H1 (cell line): ENCODE data around the gene EMX1. TPM values are rescaled to one million over a fixed set of nuclear protein-coding genes. Genes with fewer than 3 reads are reported as not detected.

Source experiments
- CTCF ChIA-PET: fragments of 300-600 bp; sonication (Branson Sonifier 250); formaldehyde crosslinking; loops from one replicate; lab custom pipeline; 2021; ENCODE audit not compliant: partially characterized antibody; lab: Charles Lee
- POLR2A ChIA-PET: fragments of 300-600 bp; sonication (Branson Sonifier 250); formaldehyde crosslinking; loops from one replicate; lab custom pipeline; 2021; ENCODE audit warnings: inconsistent platforms; ENCODE audit not compliant: partially characterized antibody; lab: Charles Lee
- DNase-seq, 2 experiments: peaks; one replicate each; pipeline versions ENCODE4 v3.0.0 to v3.0.0-alpha.2; 2010 to 2022; ENCODE audit warnings: low spot score in 2 of 2, low read depth in 1 of 2, mixed read lengths in 1 of 2
- FAIRE-seq: peaks from 2 replicates; lab custom pipeline; 2011; peaks lifted over from hg19 to GRCh38; lab: Jason Lieb, UNC
- H2AFZ ChIP-seq: 2 replicates; pipeline ENCODE4 v1.8.1; 2012; ENCODE audit warnings: low read length, inconsistent platforms
- H2AK5ac ChIP-seq: 2 replicates; pipeline ENCODE4 v1.6.1; 2013; ENCODE audit warnings: low read depth, low read length
- H2BK120ac ChIP-seq: replicated peaks from 2 replicates; pipeline ENCODE3; 2013; ENCODE audit warnings: low read depth, low read length, inconsistent platforms
- H2BK12ac ChIP-seq: 2 replicates; pipeline ENCODE4 v1.6.1; 2013; ENCODE audit warnings: low read depth, low read length
- H2BK15ac ChIP-seq: 2 replicates; pipeline ENCODE4 v1.6.1; 2013; ENCODE audit warnings: low read length
- H2BK20ac ChIP-seq: 2 replicates; pipeline ENCODE4 v1.6.1; 2013; ENCODE audit warnings: low read length
- H2BK5ac ChIP-seq: 2 replicates; pipeline ENCODE4 v1.6.1; 2013; ENCODE audit warnings: low read depth, low read length
- H3K14ac ChIP-seq: 2 replicates; pipeline ENCODE4 v1.6.1; 2013; ENCODE audit warnings: inconsistent platforms; ENCODE audit not compliant: insufficient read length
- H3K18ac ChIP-seq: 2 replicates; pipeline ENCODE4 v1.6.1; 2013; ENCODE audit warnings: low read length; ENCODE audit errors: extremely low read depth
- H3K23ac ChIP-seq: 2 replicates; pipeline ENCODE4 v1.6.1; 2013; ENCODE audit warnings: inconsistent platforms; ENCODE audit not compliant: insufficient read length
- H3K23me2 ChIP-seq: 2 replicates; pipeline ENCODE4 v1.6.1; 2013; ENCODE audit warnings: low read depth, low read length
- H3K27ac ChIP-seq: 2 replicates; pipeline ENCODE4 v1.6.1; 2011; ENCODE audit warnings: low read depth, low read length, inconsistent platforms
- H3K27me3 ChIP-seq, 4 experiments: replicated peaks in 1 of 4; 1 replicate in 1 of 4; 2 replicates in 3 of 4; pipeline versions ENCODE4 v1.6.1 to v1.8.1; 2011 to 2013; ENCODE audit warnings: low read length in 3 of 4, mild to moderate bottlenecking in 3 of 4, inconsistent platforms in 2 of 4, mixed read lengths in 2 of 4, moderate library complexity in 1 of 4; ENCODE audit not compliant: control insufficient read depth in 3 of 4, insufficient read depth in 3 of 4; ENCODE audit errors: extremely low read depth in 1 of 4
- H3K36me3 ChIP-seq, 4 experiments: 2 replicates each; pipeline versions ENCODE4 v1.6.1 to v1.8.1; 2011 to 2013; ENCODE audit warnings: mild to moderate bottlenecking in 4 of 4, low read length in 3 of 4, moderate library complexity in 2 of 4, control low read depth in 1 of 4, inconsistent platforms in 1 of 4; ENCODE audit not compliant: insufficient read depth in 4 of 4, control insufficient read depth in 2 of 4
- H3K4ac ChIP-seq: replicated peaks from 2 replicates; pipeline ENCODE3; 2013; ENCODE audit warnings: low read length, low read depth, mixed read lengths, inconsistent platforms; ENCODE audit not compliant: insufficient read length
- H3K4me1 ChIP-seq, 4 experiments: replicated peaks in 1 of 4; 1 replicate in 1 of 4; 2 replicates in 3 of 4; pipeline versions ENCODE4 v1.6.1 to v1.8.1; 2011 to 2013; ENCODE audit warnings: low read length in 3 of 4, inconsistent platforms in 2 of 4, mixed read lengths in 1 of 4; ENCODE audit not compliant: insufficient read depth in 4 of 4, control insufficient read depth in 3 of 4
- H3K4me2 ChIP-seq, 2 experiments: 2 replicates each; pipeline versions ENCODE4 v1.6.1 to v1.8.1; 2011 to 2013; ENCODE audit warnings: low read depth in 2 of 2, low read length in 2 of 2, control low read depth in 1 of 2, inconsistent platforms in 1 of 2, mild to moderate bottlenecking in 1 of 2; ENCODE audit not compliant: insufficient read depth in 1 of 2
- H3K4me3 ChIP-seq, 4 experiments: fragments of 200-600, 300-600 bp in 1 of 4; sonication (generic), shearing (Covaris generic), sonication (Bioruptor Twin) in 1 of 4; 2 replicates each; pipeline versions ENCODE4 v1.5.1 to v1.8.1; 2011 to 2016; ENCODE audit warnings: low read length in 4 of 4, low read depth in 3 of 4, control low read depth in 2 of 4, inconsistent platforms in 2 of 4, mild to moderate bottlenecking in 2 of 4, mixed read lengths in 1 of 4, moderate library complexity in 1 of 4; ENCODE audit not compliant: insufficient read depth in 2 of 4; ENCODE audit errors: extremely low read depth in 1 of 4
- H3K56ac ChIP-seq: replicated peaks from 2 replicates; pipeline ENCODE3; 2013; ENCODE audit warnings: low read depth, mild to moderate bottlenecking, mixed read lengths, low read length, inconsistent platforms; ENCODE audit not compliant: insufficient read length
- H3K79me1 ChIP-seq: 2 replicates; pipeline ENCODE4 v1.6.1; 2013; ENCODE audit warnings: low read depth, low read length, control low read depth
- H3K79me2 ChIP-seq, 2 experiments: 2 replicates each; pipeline versions ENCODE4 v1.6.1 to v1.8.1; 2012 to 2013; ENCODE audit warnings: low read length in 2 of 2, mild to moderate bottlenecking in 2 of 2, inconsistent platforms in 1 of 2; ENCODE audit not compliant: insufficient read depth in 2 of 2, control insufficient read depth in 1 of 2
- H3K9ac ChIP-seq, 4 experiments: replicated peaks in 1 of 4; 1 replicate in 1 of 4; 2 replicates in 3 of 4; pipeline versions ENCODE4 v1.6.1 to v1.8.1; 2011 to 2013; ENCODE audit warnings: low read depth in 3 of 4, low read length in 3 of 4, control low read depth in 2 of 4, mild to moderate bottlenecking in 2 of 4, moderate library complexity in 2 of 4, inconsistent platforms in 1 of 4; ENCODE audit errors: extremely low read depth in 1 of 4
- H3K9me3 ChIP-seq, 2 experiments: 2 replicates each; pipeline versions ENCODE4 v1.6.1 to v1.8.1; 2012 to 2013; ENCODE audit warnings: mild to moderate bottlenecking in 2 of 2, moderate library complexity in 2 of 2, control low read depth in 1 of 2, inconsistent platforms in 1 of 2, low read depth in 1 of 2, low read length in 1 of 2, mixed read lengths in 1 of 2; ENCODE audit not compliant: insufficient read depth in 2 of 2
- H4K20me1 ChIP-seq, 2 experiments: replicated peaks in 1 of 2; 2 replicates each; pipeline versions ENCODE3 to v1.8.1; 2011 to 2013; ENCODE audit warnings: inconsistent platforms in 2 of 2, low read length in 2 of 2, mild to moderate bottlenecking in 1 of 2; ENCODE audit not compliant: insufficient read depth in 2 of 2, control insufficient read depth in 1 of 2
- H4K5ac ChIP-seq: 2 replicates; pipeline ENCODE4 v1.6.1; 2013; ENCODE audit warnings: low read length, low read depth, mixed read lengths, inconsistent platforms; ENCODE audit not compliant: insufficient read length
- H4K8ac ChIP-seq: 2 replicates; pipeline ENCODE4 v1.8.0; 2013; ENCODE audit warnings: mild to moderate bottlenecking, moderate library complexity, low read length, inconsistent platforms; ENCODE audit not compliant: insufficient read depth; ENCODE audit errors: extremely low read depth
- H4K91ac ChIP-seq: replicated peaks from 2 replicates; pipeline ENCODE3; 2013; ENCODE audit warnings: low read length, mixed read lengths, inconsistent platforms; ENCODE audit not compliant: insufficient read length
- ASH2L ChIP-seq: fragments of 200-600, 300-600 bp; sonication (generic); IDR thresholded peaks from one replicate; pipeline ENCODE4 v1.7.1; 2017; ENCODE audit warnings: low read length
- BCL11A ChIP-seq, 2 experiments: IDR thresholded peaks; one replicate each; pipeline ENCODE4 v1.6.1; 2011; ENCODE audit warnings: low read depth in 2 of 2, low read length in 2 of 2, mild to moderate bottlenecking in 2 of 2
- GABPA ChIP-seq: IDR thresholded peaks from 2 replicates; pipeline ENCODE4 v1.6.1; 2011; ENCODE audit warnings: mild to moderate bottlenecking, low read length, moderate library complexity, borderline replicate concordance; ENCODE audit not compliant: insufficient read depth
- NANOG ChIP-seq: IDR thresholded peaks from 2 replicates; pipeline ENCODE4 v1.6.1; 2011; ENCODE audit warnings: low read length, low read depth, mild to moderate bottlenecking, inconsistent platforms; ENCODE audit not compliant: insufficient read depth, poor library complexity, severe bottlenecking
- POLR2A ChIP-seq, 2 experiments: IDR thresholded peaks; 1 replicate in 1 of 2; 2 replicates in 1 of 2; pipeline ENCODE4 v1.6.1; 2011; ENCODE audit warnings: low read depth in 2 of 2, low read length in 2 of 2, mild to moderate bottlenecking in 2 of 2; ENCODE audit errors: control extremely low read depth in 1 of 2
- POLR2AphosphoS5 ChIP-seq: IDR thresholded peaks from 2 replicates; pipeline ENCODE4 v1.6.1; 2011; ENCODE audit warnings: low read depth, low read length
- SRF ChIP-seq: IDR thresholded peaks from 2 replicates; pipeline ENCODE4 v1.6.1; 2011; ENCODE audit warnings: mild to moderate bottlenecking, low read depth, low read length, moderate library complexity
- SUZ12 ChIP-seq: fragments of 200-600 bp; sonication (generic); IDR thresholded peaks from 2 replicates; pipeline ENCODE4 v1.6.1; 2012; ENCODE audit warnings: mild to moderate bottlenecking, inconsistent platforms, low read length, moderate library complexity, mixed read lengths
- YY1 ChIP-seq: IDR thresholded peaks from 2 replicates; pipeline ENCODE4 v1.6.1; 2011; ENCODE audit warnings: low read depth, mild to moderate bottlenecking, low read length
- WGBS, 2 experiments: shearing (Covaris generic) in 1 of 2; methylation state at CpG; one replicate each; pipeline versions ENCODE4 v1.1.6 to v1.1.7; 2013 to 2015; ENCODE audit warnings: low lambda C conversion rate in 2 of 2, mixed read lengths in 2 of 2, inconsistent platforms in 1 of 2, low coverage in 1 of 2, missing lambda C conversion rate in 1 of 2; ENCODE audit not compliant: insufficient replicate concordance in 2 of 2, insufficient coverage in 1 of 2, insufficient read length in 1 of 2; ENCODE audit errors: extremely low coverage in 1 of 2, missing lambda C conversion rate in 1 of 2; 5-methylcytosine and 5-hydroxymethylcytosine counted together
- polyA plus RNA-seq, 7 experiments: library from polyadenylated mRNA; depleted of rRNA in 3 of 7; stranded (reverse) in 5 of 7; unstranded in 2 of 7; fragments of >200 nt in 5 of 7; fragments of 200-250 nt in 2 of 7; gene quantifications; 1 replicate in 5 of 7; 2 replicates in 1 of 7; 4 replicates in 1 of 7; pipeline versions ENCODE4 v1.2.1 to v1.2.3, GENCODE V29; 2011 to 2013; ENCODE audit warnings: missing spikeins in 2 of 7, mixed read lengths in 2 of 7
- total RNA-seq: library from RNA; stranded (reverse); fragmentation: NEBNext Ultra II Directional; extraction: Animal tissue kit (Norgen Biotek cat#: 25700); gene quantifications from 2 replicates; pipeline ENCODE4 v1.2.1, GENCODE V29; 2021
- TF ChIP-seq, protein P1 (sequence below): IDR thresholded peaks from 2 replicates; pipeline ENCODE4 v1.6.1; 2011; ENCODE audit warnings: low read length, improper control_type of control experiment
- TF ChIP-seq, protein P2 (sequence below): IDR thresholded peaks from 2 replicates; pipeline ENCODE4 v1.6.1; 2011; ENCODE audit warnings: low read depth, mild to moderate bottlenecking, low read length; ENCODE audit not compliant: insufficient read depth

Gene EMX1
- total and polyA plus RNA-seq, 2 of the 8 experiments (the other 6 are each of a cell fraction or from before 2014, with no cell fraction given), result 2.4 to 4.9 TPM

DNA sequence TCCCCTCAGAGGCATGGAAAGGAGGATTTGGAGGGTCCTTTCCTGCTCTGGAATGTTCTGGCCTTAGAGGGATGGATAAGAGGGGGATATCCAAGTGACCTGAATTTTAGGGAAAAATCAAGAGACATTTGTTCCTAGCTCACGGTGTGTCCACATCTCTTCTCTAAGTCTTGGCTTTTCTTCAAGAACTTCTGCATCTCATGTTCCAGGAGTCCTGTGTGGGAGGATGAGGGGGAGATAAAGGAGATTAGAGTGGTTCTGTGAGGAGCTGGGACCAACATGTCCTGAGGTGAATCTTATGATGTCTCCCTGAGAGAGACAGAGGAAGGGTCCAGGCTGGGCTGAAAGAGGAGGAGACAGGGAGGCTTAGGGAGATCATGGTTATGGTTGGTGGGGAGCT lies 11.7 kb downstream of the EMX1 start:
- Histone ChIP-seq H2BK15ac (peak overlapping the region; percentile 94), H2BK5ac (no peak overlapping the region), H3K27ac (no peak overlapping the region), H2BK120ac (no peak overlapping the region), H3K79me2 (no peaks in the 10 kb centered on the region), H4K20me1 (peaks cover under 1 to 7% of the 10 kb centered on the region in 2 experiments), H3K9me3 (no peaks in the 10 kb centered on the region), H3K9ac (no peak overlapping the region), H3K36me3 (no peaks in the 10 kb centered on the region), H3K79me1 (no peaks in the 10 kb centered on the region), H2AFZ (no peak overlapping the region), H4K8ac (no peak overlapping the region), H2BK12ac (0 out of 2 replicates have a peak overlapping the region, but pooled peaks have one; percentile 65), H3K4ac (no peak overlapping the region), H3K4me1 (peaks cover 6 to 18% (median 7%) of the 10 kb centered on the region in 4 experiments), H3K14ac (no peak overlapping the region), H3K4me3 (no peak overlapping the region), H3K23ac (no peak overlapping the region), H3K27me3 (peaks cover 46 to 78% (median 64%) of the 10 kb centered on the region in 4 experiments), H3K18ac (no peak overlapping the region), H2BK20ac (no peak overlapping the region), H4K5ac (no peak overlapping the region), H3K23me2 (peaks cover 5% of the 10 kb centered on the region; the same call in 1 of the 2 replicates), H2AK5ac (0 out of 2 replicates have a peak overlapping the region, but pooled peaks have one; percentile 70), H3K4me2 (no peak overlapping the region), H3K56ac (no peak overlapping the region), H4K91ac (no peak overlapping the region)
- no peak for DNase-seq
- no peak for FAIRE-seq
- 100% methylated on average over 1 of the region's 1 CpG; no CpG with 5 or more reads in 1 of the 2 experiments for WGBS, 2 experiments
- CTCF ChIA-PET, result interaction anchor here (0.6 to 24.3 kb wide), 7 partner anchors 8 to 58 kb away, joined by 3 to 497 read pairs (median 10); partner anchors contain the start of gene SPR
- POLR2A ChIA-PET, result interaction anchor here (0.7 kb wide), 1 partner anchor 40 kb away, joined by 3 read pairs; no protein-coding TSS in a partner anchor
- TF ChIP-seq GABPA (no peak), BCL11A (IDR thresholded peaks at IDR 0.05; ENCODE audit: low read depth in 2 of 2, low read length in 2 of 2) (no peak), SRF (no peak), NANOG (no peak), POLR2A (IDR thresholded peaks at IDR 0.05; ENCODE audit: control extremely low read depth in 1 of 2, low read depth in 2 of 2, low read length in 2 of 2) (no peak), POLR2AphosphoS5 (no peak), SUZ12 (no peak), ASH2L (no peak), YY1 (no peak)
- TF ChIP-seq, protein P1, sequence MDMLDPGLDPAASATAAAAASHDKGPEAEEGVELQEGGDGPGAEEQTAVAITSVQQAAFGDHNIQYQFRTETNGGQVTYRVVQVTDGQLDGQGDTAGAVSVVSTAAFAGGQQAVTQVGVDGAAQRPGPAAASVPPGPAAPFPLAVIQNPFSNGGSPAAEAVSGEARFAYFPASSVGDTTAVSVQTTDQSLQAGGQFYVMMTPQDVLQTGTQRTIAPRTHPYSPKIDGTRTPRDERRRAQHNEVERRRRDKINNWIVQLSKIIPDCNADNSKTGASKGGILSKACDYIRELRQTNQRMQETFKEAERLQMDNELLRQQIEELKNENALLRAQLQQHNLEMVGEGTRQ, result no peak
- TF ChIP-seq, protein P2, sequence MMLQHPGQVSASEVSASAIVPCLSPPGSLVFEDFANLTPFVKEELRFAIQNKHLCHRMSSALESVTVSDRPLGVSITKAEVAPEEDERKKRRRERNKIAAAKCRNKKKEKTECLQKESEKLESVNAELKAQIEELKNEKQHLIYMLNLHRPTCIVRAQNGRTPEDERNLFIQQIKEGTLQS, result no peak
